ENCODE results near the gene OR6K2.

The OR6K2 gene

GRCh38 chr1:158720620-158721019 lies 20.2 kb upstream of the OR6K2 start, which contains the start of gene OR6K3:
OR6K3 (minus strand) TSS chr1:158720720; CDS start chr1:158718115, 2,605 bp downstream.
- DNase-seq (ENCODE audit: extremely low spot score), result no peak
- POLR2A ChIA-PET, result no interaction called here
- TF ChIP-seq HDGF (IDR thresholded peaks at IDR 0.05; ENCODE audit: borderline replicate concordance) (no peak), BHLHE40 (IDR thresholded peaks at IDR 0.05; ENCODE audit: borderline replicate concordance) (no peak), L3MBTL2 (conservative IDR thresholded peaks at IDR 0.05) (no peak), SUZ12 (IDR thresholded peaks at IDR 0.05) (no peak), SP1 (IDR thresholded peaks at IDR 0.05) (no peak), ARNT (IDR thresholded peaks at IDR 0.05) (no peak), ELF4 (IDR thresholded peaks at IDR 0.05) (no peak), PKNOX1 (IDR thresholded peaks at IDR 0.05) (no peak), ZNF384 (IDR thresholded peaks at IDR 0.05) (no peak)
- CTCF ChIA-PET, result no interaction called here

GRCh38 chr1:158719664-158720063 lies 19.2 kb upstream of the OR6K2 start:
- POLR2A ChIA-PET, result no interaction called here
- TF ChIP-seq ARNT (IDR thresholded peaks at IDR 0.05), result no peak
- no peak for TF ChIP-seq PKNOX1 (IDR thresholded peaks at IDR 0.05)
- TF ChIP-seq FOXA1 (IDR thresholded peaks at IDR 0.05), result no peak
- no peak for TF ChIP-seq BHLHE40 (IDR thresholded peaks at IDR 0.05; ENCODE audit: borderline replicate concordance)
- no peak for TF ChIP-seq TARDBP (IDR thresholded peaks at IDR 0.05)
- TF ChIP-seq LEF1 (IDR thresholded peaks at IDR 0.05; ENCODE audit: borderline replicate concordance), result no peak
- TF ChIP-seq SUZ12 (IDR thresholded peaks at IDR 0.05), result no peak
- no peak for TF ChIP-seq ELF4 (IDR thresholded peaks at IDR 0.05)
- no peak for TF ChIP-seq CTBP1 (IDR thresholded peaks at IDR 0.05; ENCODE audit: borderline replicate concordance)
- TF ChIP-seq HDGF (IDR thresholded peaks at IDR 0.05; ENCODE audit: borderline replicate concordance), result no peak
- TF ChIP-seq SP1 (IDR thresholded peaks at IDR 0.05), result no peak
- no peak for TF ChIP-seq FOXM1 (IDR thresholded peaks at IDR 0.05; ENCODE audit: borderline replicate concordance)
- no peak for TF ChIP-seq ZNF384 (IDR thresholded peaks at IDR 0.05)
- no peak for TF ChIP-seq L3MBTL2 (conservative IDR thresholded peaks at IDR 0.05)
- TF ChIP-seq NFRKB (IDR thresholded peaks at IDR 0.05), result no peak
- no peak for TF ChIP-seq FOXK2 (IDR thresholded peaks at IDR 0.05)
- no peak for DNase-seq (ENCODE audit: extremely low spot score)
- CTCF ChIA-PET, result no interaction called here

- no peak for DNase-seq (ENCODE audit: extremely low spot score)
- no peak for TF ChIP-seq L3MBTL2 (conservative IDR thresholded peaks at IDR 0.05)
- no peak for TF ChIP-seq BHLHE40 (IDR thresholded peaks at IDR 0.05; ENCODE audit: borderline replicate concordance)
- no peak for TF ChIP-seq SUZ12 (IDR thresholded peaks at IDR 0.05)
- no peak for TF ChIP-seq ARNT (IDR thresholded peaks at IDR 0.05)
- no peak for TF ChIP-seq ELF4 (IDR thresholded peaks at IDR 0.05)
- no peak for TF ChIP-seq NFRKB (IDR thresholded peaks at IDR 0.05)
- TF ChIP-seq TARDBP (IDR thresholded peaks at IDR 0.05), result no peak
- no peak for TF ChIP-seq PKNOX1 (IDR thresholded peaks at IDR 0.05)
- TF ChIP-seq CTBP1 (IDR thresholded peaks at IDR 0.05; ENCODE audit: borderline replicate concordance), result no peak
- no peak for TF ChIP-seq FOXK2 (IDR thresholded peaks at IDR 0.05)
- TF ChIP-seq FOXM1 (IDR thresholded peaks at IDR 0.05; ENCODE audit: borderline replicate concordance), result no peak
- TF ChIP-seq SP1 (IDR thresholded peaks at IDR 0.05), result no peak
- ChIA-PET CTCF (no interaction called here), POLR2A (no interaction called here)
Observed at GRCh38 chr1:158717344-158717743, 16.9 kb upstream of the OR6K2 start.

GRCh38 chr1:158716335-158716734 lies 15.9 kb upstream of the OR6K2 start:
- DNase-seq (ENCODE audit: extremely low spot score), result no peak
- no peak for TF ChIP-seq FOXA1 (IDR thresholded peaks at IDR 0.05)
- no peak for TF ChIP-seq BHLHE40 (IDR thresholded peaks at IDR 0.05; ENCODE audit: borderline replicate concordance)
- TF ChIP-seq LEF1 (IDR thresholded peaks at IDR 0.05; ENCODE audit: borderline replicate concordance), result no peak
- TF ChIP-seq L3MBTL2 (conservative IDR thresholded peaks at IDR 0.05), result no peak
- TF ChIP-seq CTBP1 (IDR thresholded peaks at IDR 0.05; ENCODE audit: borderline replicate concordance), result no peak
- no peak for TF ChIP-seq FOXM1 (IDR thresholded peaks at IDR 0.05; ENCODE audit: borderline replicate concordance)
- TF ChIP-seq SP1 (IDR thresholded peaks at IDR 0.05), result no peak
- no peak for TF ChIP-seq PKNOX1 (IDR thresholded peaks at IDR 0.05)
- TF ChIP-seq ARNT (IDR thresholded peaks at IDR 0.05), result no peak
- TF ChIP-seq ELF4 (IDR thresholded peaks at IDR 0.05), result no peak
- no peak for TF ChIP-seq TARDBP (IDR thresholded peaks at IDR 0.05)
- no peak for TF ChIP-seq ZNF384 (IDR thresholded peaks at IDR 0.05)
- TF ChIP-seq HDGF (IDR thresholded peaks at IDR 0.05; ENCODE audit: borderline replicate concordance), result no peak
- TF ChIP-seq SUZ12 (IDR thresholded peaks at IDR 0.05), result no peak
- no peak for TF ChIP-seq NFRKB (IDR thresholded peaks at IDR 0.05)
- TF ChIP-seq FOXK2 (IDR thresholded peaks at IDR 0.05), result no peak
- POLR2A ChIA-PET, result no interaction called here
- CTCF ChIA-PET, result no interaction called here

GRCh38 chr1:158714754-158715153 lies 14.3 kb upstream of the OR6K2 start:
- no peak for TF ChIP-seq CTBP1 (IDR thresholded peaks at IDR 0.05; ENCODE audit: borderline replicate concordance)
- CTCF ChIA-PET, result no interaction called here
- POLR2A ChIA-PET, result no interaction called here
- DNase-seq (ENCODE audit: extremely low spot score), result no peak

- TF ChIP-seq FOXM1 (IDR thresholded peaks at IDR 0.05; ENCODE audit: borderline replicate concordance) (no peak), PKNOX1 (IDR thresholded peaks at IDR 0.05) (no peak), HDGF (IDR thresholded peaks at IDR 0.05; ENCODE audit: borderline replicate concordance) (no peak), SUZ12 (IDR thresholded peaks at IDR 0.05) (no peak), LEF1 (IDR thresholded peaks at IDR 0.05; ENCODE audit: borderline replicate concordance) (no peak), FOXK2 (IDR thresholded peaks at IDR 0.05) (no peak), L3MBTL2 (conservative IDR thresholded peaks at IDR 0.05) (no peak), SP1 (IDR thresholded peaks at IDR 0.05) (no peak), ZNF384 (IDR thresholded peaks at IDR 0.05) (no peak), TARDBP (IDR thresholded peaks at IDR 0.05) (no peak), ARNT (IDR thresholded peaks at IDR 0.05) (no peak), ELF4 (IDR thresholded peaks at IDR 0.05) (no peak), CTBP1 (IDR thresholded peaks at IDR 0.05; ENCODE audit: borderline replicate concordance) (no peak), NFRKB (IDR thresholded peaks at IDR 0.05) (no peak), FOXA1 (IDR thresholded peaks at IDR 0.05) (no peak), BHLHE40 (IDR thresholded peaks at IDR 0.05; ENCODE audit: borderline replicate concordance) (no peak)
- DNase-seq (ENCODE audit: extremely low spot score), result no peak
- ChIA-PET CTCF (no interaction called here), POLR2A (no interaction called here)
Observed at GRCh38 chr1:158711098-158711497, 10.6 kb upstream of the OR6K2 start.

Measured in HEK293T (cell line).